ENCODE data around the gene ANKFY1.

ANKFY1 gene

DNA sequence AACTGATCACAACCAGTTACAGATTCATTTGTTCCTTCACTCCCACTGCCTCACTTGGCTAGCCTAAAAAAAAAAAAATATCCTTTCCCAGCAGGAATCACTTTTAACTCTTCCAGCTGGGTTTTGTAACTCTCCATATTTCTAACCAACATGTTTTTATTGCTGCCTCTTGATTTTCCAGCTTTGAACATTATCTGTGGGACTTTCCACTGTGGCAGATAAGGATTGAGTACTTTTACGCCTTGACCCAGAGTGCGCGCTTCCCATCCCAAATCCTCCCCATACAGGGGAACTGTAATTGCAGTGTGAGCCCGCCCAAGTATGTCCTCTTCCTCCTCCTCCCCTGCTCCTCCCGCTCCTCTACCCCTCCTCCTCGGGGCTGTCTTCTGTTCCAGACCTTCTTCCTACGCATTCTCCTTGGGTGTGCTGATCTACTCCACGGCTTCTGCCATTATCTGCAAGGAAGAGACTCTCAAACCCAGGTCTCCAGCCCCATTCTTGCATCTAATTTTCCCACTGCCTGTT is 77.4 kb downstream of the ANKFY1 start:
- H3K27ac ChIP-seq = peak overlapping the region; percentile 91
- no peak for DNase-seq (ENCODE audit: low read depth, low spot score)

DNA sequence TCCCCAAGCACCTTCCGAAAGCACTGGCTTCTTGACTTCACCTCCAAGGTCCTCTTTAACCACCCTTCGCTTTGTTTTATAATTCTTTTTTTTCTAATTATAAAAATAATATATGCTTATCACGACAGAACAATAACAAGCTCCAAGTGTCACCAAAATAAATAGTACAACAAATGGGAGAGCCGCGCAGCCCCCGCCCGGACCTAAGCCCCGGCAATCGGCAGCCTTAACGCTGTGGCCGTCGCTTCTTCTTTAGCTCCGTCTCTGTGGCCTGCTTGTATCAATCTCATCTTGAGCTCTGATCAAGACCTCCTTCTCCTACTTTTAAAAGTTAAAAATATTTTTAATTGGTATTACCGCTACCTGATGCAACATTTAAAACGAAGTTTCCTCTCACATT is 78.1 kb downstream of the ANKFY1 start:
- H3K27ac ChIP-seq = no peak overlapping the region
- DNase-seq (ENCODE audit: low read depth, low spot score) = no peak

DNA sequence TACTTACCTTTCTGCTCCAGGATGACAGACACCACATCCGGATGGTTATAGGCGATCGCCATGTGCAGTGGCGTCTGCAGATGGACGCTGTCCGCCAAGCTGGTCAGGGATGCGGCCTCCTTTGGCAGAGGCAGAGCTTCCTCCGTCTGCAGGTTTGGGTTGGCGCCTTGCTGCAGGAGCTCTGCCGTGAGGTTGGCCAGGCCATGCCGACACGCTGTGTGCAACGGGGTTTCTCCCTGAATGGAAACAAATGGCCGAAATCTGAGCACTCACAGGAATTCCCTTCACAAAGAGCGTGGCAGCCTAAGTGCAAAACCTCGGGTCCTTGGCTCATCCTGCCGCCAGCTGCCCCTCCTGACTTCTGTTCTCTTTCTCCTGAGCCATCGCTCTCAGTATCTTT is 79.0 kb downstream of the ANKFY1 start:
- no peak for DNase-seq (ENCODE audit: low read depth, low spot score)
- no peak overlapping the region for H3K27ac ChIP-seq

DNA sequence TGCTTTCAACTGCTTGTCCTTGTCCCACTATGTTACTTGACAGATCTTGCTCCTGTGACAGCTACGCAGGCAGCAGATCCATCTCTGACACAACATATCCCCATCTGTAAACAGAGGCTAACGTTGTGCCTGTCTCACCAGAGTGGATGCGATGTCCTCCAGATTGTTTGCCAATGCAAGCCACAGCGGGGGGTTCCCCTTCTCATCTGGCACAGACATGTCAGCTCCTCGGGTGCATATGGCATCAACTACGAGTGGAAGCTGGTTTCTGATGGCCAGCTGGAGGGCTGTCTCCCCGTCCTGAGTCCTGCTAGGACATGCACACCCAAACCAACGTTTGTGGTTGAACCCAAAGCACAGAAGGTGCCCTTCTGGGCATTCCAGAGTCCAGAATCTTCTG is 81.7 kb downstream of the ANKFY1 start:
- H3K27ac ChIP-seq = no peak overlapping the region
- no peak for DNase-seq (ENCODE audit: low read depth, low spot score)

DNA sequence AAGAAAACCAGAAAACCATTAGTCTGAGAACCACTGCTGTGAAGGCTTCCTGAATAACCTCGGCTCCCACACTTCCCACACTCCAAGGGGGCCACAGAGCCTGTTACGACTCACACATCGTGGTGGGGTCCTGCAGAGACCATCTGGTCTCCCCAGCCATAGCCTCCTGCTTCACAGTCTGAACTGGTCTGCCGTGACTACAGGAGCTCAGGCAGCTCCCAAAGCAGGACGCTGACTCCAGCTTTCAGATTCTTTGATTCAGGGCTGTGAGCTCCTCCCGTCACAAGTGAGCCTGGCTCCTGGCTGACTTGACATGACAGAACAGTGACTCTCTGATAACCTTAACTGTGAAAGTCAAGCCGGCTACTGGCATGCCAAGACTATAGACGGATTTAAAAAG is 83.0 kb downstream of the ANKFY1 start:
- no peak for DNase-seq (ENCODE audit: low read depth, low spot score)
- no peak overlapping the region for H3K27ac ChIP-seq

DNA sequence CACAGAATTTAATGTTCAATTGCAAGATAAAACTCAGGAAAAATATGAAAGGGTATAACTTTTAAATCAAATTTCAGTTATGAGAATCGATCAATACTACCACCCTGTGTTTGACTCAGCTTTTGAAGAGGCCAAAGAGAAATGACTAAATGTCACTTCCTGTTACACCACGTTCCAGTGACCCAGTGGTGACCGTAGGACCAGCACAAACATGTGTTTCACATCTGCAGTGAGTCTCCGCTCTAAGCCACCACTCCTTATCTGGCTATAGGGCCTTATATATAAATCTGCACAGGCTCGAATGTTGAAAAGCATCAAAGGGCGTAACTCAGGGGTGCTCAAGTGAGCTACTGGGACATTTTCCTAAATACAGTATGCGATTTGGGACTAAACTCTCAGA is 84.7 kb downstream of the ANKFY1 start:
- DNase-seq (ENCODE audit: low read depth, low spot score) = no peak
- no peak overlapping the region for H3K27ac ChIP-seq

DNA sequence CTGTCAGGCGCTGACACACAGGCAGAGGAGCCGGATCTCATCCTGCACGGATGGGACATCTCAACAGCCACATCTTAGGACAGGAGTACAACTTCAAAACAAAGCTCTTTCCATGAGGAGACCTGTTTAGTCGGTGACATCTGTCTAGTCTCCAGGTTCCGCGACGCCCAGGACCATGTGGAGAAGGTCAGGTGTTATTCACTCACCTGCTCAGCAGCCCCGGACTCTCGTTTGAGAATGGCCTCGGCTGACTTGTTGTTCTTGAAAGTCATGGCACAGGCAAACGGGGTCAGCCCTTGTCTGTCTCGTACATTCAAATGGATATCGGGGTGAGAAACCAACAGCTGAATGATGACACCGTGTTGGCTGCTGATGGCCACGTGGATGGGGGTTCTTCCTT is 85.1 kb downstream of the ANKFY1 start:
- H3K27ac ChIP-seq = no peak overlapping the region
- DNase-seq (ENCODE audit: low read depth, low spot score) = no peak

DNA sequence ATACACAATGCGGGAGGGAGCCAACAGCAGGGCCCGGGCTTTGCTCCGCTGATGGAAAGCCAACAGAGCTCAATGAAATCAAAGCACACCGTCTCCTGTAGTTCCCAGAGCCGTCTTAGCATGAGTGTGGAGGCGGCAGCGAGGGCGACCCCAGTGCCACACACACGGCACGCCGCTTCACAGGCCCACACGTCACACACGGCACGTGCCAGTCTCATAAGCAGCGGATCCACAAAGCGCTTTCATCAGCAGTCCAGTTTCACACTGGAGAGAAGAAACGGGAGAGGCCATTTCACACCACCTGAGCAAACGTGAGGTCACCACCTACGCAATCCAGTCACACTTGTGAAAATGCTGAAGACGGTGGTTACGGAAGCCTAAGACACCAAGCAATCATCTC is 86.0 kb downstream of the ANKFY1 start:
- H3K27ac ChIP-seq = no peak overlapping the region

DNA sequence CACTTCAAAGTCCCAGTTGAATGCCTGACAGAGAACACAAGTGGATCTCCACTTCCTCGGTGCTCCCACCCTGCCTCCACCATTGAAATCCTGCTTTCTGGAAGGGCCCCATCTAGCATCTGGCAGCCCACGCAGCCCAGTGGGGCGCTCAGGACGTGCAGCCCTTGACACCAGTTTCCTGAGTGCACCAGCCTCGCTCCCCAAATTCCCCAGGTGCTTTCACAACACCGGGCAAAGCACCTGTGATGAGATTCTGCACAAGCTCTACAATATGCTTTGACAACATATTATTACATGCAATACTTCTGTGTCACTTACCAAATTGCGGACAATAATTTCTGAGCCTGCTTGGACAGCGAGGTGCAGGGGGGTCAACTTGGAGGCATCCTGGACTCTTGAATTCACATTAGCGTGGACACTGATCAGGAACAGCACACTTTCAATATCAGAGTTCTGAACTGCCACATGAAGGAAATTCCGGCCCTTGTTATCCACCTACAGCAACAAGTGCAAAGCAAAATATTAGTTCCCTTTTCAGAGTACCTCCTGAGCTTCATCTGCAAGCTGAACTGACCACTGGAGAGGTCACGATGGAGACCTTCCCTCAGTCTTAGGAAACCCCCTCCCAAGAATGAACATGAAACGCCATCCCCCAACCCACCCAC is 86.8 kb downstream of the ANKFY1 start:
- DNase-seq (ENCODE audit: low read depth, low spot score) = no peak

More for the DNA sequence above, 86.0 kb downstream of the ANKFY1 start:
- DNase-seq (ENCODE audit: low read depth, low spot score) = no peak

DNA sequence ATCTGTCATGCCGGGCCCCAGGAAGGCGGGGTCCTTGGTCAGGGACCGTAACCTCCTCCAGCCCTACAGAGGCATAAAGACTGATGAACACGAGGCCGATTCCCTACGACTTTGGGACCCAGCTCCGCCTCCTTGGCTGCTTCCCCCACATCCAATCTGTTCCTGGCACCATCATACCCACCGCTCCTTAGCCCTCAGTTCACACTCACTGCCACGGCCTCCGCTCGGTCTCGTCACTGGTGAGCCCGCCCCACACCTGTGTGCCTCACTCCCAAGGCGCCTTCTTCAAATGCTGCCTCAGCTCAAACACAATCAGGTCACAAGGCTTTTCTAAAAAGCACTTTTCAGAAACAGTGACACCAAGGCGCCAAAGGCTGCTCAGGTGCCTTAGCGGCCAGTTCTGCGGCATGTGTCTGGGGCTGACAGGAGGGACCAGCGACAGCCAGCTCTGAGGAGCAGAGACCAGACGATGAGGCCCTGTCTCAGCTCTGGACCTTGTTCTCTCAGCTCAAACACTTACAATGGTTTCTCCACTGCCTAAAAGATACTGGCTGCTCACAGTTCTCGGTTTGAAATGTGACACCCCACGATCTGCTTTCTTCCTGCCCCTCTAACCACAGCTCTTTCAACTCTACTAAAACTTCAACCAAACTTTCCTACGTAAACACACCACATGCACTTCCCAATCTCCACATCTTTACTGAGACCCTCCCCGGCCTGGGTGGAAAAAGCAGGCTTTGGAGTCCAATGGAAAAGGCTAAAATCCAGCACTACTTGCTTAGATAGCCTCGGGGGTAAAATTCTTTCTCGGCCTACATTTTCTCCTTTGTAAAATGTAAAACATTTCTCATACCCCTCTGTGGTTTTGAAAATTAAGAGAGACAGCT is 87.6 kb downstream of the ANKFY1 start:
- H3K27ac ChIP-seq = no peak overlapping the region
- no peak for DNase-seq (ENCODE audit: low read depth, low spot score)

More for the DNA sequence above, 86.8 kb downstream of the ANKFY1 start:
- no peak overlapping the region for H3K27ac ChIP-seq

DNA sequence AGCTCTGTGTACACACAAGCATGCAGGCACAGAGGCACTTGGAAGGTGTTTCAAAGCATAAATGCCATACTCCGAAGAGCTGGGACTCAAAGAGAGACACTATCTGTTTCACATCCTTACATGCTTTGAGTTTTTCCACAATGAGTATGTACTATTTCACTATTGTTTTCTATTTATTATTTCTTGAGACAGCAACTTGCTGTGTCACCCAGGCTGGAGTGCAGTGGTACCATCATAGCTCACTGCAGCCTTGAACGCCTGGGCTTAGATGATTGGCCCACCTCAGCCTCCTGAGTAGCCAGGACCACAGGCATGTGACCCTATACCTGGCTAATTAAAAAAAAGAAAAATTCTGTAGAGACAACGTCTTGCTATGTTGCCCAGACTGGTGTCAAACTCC is 89.2 kb downstream of the ANKFY1 start:
- DNase-seq (ENCODE audit: low read depth, low spot score) = no peak
- no peak overlapping the region for H3K27ac ChIP-seq

DNA sequence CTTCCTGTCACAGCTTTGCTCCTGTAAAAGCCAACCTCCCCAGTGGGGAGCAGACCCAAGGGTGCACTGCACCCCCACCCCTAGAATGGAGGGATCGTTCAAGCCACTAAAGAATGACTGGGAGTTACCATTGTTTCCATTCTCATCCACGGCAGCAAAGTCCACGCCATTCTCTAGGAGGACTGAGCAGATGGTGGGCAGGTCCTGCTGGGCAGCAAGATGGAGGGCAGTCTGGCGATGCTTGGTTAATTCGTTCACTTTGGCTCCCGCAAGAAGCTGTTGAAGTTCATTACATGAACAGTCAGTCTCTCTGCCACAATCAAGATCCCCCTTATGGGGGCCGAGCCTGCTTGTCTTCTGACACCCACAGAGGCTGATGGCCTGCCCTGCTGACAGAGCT is 90.0 kb downstream of the ANKFY1 start:
- H3K27ac ChIP-seq = no peak overlapping the region
- DNase-seq (ENCODE audit: low read depth, low spot score) = no peak

DNA sequence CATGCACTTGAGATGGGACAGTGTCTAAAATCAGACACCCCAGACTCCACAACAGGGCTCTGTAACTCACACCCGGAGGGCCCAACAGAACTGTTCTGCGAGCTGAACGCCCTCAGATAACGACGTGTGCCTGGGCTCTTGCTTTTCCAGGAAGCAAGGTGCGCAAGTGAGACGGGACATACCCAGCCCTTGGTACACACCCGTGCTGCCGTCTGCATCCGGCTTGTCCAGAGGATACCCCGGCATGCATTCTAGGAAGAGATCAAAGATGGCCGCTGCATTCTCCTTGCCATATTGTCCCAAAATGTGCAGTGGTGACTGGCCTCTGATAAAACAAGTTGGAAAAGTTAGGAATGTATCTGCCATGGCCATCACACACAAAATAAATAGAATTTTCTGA is 91.4 kb downstream of the ANKFY1 start:
- DNase-seq (ENCODE audit: low read depth, low spot score) = no peak
- no peak overlapping the region for H3K27ac ChIP-seq

DNA sequence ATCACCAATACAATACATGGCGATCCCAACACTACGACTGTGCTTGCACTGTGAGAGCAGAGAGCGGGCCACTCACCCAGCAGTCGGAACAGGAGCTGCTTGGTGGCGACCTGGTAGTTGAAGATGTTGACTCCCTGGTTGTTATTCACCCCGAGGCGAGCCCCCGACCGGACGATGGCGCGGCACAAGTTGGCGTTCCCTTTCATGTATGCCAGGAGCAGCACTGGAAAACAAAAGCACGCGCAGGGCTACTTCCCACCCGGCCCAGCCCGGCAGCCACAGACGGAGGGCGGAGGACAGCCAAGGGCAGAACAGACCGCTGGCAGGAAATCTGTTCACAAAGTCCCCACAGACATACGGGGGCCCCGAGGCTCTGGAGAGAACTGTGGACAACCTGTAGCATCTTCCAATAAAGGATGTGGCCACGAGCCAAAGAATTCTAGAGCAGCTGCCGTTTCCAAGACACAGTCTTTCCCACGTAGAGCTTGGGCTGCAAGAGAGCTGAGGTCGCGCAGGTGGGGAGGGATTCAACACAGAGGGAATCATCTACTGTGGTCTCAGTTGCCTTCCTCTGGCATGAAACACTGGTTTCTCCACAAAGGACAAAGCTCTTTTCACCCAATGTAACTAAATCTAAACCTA is 93.0 kb downstream of the ANKFY1 start:
- no peak for DNase-seq (ENCODE audit: low read depth, low spot score)

DNA sequence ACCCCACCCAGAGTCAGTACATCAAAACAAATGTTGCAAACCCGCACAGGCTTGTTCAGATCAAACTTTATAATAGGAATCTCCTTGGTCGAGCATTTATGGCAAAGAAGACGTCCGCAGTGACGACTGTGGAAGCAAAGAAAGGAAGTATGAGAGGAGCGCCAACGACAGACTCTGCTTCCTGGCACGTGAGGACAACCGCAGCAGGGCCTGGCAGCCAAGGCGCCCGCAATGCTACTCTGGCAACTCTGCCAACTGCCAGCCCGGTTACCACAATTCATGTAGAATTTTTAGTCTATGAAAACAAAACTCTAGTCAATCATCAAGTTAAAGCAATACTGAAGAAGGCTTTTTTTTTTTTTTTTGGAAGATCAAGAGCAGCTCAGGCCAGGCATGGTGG is 96.0 kb downstream of the ANKFY1 start:
- no peak for DNase-seq (ENCODE audit: low read depth, low spot score)
- H3K27ac ChIP-seq = no peak overlapping the region

More for the DNA sequence above, 93.0 kb downstream of the ANKFY1 start:
- no peak overlapping the region for H3K27ac ChIP-seq

DNA sequence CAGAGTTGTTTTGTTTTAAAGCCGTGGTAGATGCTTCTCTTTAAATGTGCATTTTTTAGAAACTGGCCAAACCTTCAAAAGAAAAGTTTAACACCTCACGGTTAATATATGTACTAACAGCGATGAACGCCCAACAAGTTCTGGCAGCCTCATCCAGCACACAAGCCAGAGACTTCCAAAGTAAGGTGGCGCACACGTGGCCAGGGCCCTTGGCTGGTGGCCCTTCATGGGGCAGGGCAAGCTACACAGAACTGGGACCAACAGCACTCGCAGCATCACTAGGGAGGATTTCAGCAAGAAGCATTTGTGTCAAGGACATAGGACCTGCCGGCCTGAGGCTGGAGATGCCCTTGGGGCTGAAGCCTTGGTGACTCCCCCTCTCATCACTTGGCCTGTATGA is 97.4 kb downstream of the ANKFY1 start:
- no peak for DNase-seq (ENCODE audit: low read depth, low spot score)
- H3K27ac ChIP-seq = peak overlapping the region; percentile 62

DNA sequence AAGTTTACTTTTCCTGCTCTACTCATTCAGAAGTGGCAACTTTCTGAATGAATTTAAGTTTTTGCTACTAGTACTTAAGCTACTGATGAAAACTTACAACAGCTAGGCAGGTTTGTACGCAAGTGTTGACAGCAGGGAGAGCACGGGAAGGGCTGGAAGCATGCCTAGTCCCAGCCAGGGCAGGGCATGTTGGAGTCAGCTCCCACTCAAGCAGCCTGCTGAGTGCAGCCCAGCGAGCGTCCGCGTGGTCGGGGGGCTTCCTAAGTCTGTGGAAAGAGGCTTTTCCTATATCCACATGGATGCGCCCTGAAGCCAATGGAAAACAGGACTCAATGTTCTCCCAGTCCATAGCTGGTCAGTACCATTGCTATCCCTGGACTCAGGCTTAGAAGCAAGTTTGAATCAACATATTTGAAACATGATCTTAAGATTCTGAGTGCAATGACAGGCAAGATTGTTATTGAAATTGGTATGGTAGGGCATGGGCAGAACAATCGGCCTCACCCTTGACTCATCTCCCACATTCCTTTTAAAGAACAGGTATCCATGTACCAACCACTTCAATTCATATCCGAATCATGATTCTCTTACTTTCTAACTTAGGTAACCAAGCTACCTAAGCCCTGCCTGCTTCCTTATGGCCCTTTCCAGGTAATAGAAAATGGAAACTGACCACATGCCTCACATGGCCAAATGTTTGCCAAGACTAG is 98.3 kb downstream of the ANKFY1 start:
- H3K27ac ChIP-seq = peak overlapping the region; percentile 62
- no peak for DNase-seq (ENCODE audit: low read depth, low spot score)

DNA sequence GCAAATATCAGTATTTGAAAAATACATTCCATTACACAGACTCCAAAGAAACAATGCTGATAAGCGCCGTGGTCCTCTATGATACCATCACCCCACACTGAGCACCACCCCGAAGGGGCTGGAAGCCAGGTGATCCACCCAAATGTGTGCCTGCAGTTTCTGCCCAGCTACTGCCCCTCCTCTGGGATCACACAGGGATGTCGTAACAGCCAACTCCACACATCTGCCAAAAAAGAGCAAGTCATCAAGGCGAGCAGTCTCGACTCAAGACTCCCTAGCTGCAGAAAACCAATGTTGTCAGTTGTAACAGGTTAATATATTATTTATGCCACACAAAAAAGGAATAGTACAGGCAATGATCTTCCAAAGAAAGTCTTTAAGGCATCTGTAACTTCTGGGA is 99.8 kb downstream of the ANKFY1 start:
- no peak overlapping the region for H3K27ac ChIP-seq
- no peak for DNase-seq (ENCODE audit: low read depth, low spot score)

DNA sequence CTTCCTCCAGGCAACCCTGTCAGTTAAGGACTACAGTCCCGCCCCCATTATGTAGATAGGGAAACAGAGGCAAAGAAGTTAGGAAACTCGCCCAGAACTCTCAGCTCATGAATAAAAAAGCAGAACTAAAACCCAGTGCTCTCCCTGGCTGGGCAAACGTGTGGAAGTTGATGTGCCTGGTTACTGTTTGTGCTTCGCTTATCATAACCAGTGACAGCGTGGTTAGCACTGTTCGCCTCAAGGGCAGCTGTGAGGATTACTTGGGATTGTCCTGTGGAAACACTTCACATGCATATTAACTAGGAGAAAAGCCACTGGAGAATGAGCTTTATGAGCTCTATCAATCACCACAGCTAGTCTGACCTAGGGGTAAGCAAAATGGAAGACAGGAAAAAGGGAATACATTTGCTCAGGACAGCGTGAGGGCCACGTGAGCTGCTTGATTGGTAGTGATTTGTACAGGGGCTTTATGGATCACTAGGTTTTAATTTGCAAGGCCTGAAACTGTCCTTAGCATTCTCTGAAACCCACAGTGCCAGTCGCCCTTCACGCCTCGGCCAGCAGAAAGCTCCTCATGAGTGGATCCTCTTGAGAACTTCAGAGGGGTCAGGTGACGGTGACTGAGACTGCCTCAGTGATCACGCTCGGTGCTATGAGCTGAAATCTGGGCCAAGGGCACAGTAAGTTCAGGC is 100.9 kb downstream of the ANKFY1 start:
- H3K27ac ChIP-seq = peak overlapping the region; percentile 91
- DNase-seq (ENCODE audit: low read depth, low spot score) = no peak

DNA sequence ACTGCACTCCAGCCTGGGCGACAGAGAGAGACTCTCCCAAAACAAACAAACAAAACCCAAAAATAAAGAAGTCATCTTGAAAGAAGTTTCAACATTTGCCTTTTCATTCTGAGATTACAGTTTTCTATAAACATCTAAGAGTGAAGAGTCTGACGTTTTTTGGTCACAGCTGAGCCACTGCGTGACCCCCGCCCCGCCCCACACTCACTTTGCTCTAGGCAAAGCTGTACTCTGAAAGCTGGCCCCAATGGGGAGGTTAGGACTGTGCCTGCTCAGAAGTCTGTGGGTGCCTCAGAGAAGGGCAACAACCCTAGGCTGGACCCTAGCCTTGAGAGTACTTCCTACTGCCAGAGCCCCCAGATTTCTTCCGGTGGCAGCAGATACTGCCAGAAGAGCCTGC is 101.5 kb downstream of the ANKFY1 start:
- peak overlapping the region; percentile 91 for H3K27ac ChIP-seq

More for the DNA sequence above, 101.5 kb downstream of the ANKFY1 start:
- DNase-seq (ENCODE audit: low read depth, low spot score) = no peak
